HEK293 (cell line): ENCODE data around the gene CNPY1.

Experiments
- CTCF ChIA-PET: fragments of 350-600 bp; formaldehyde crosslinking; extraction: SDS; loops from one replicate; lab custom pipeline; 2021; ENCODE audit warnings: antibody characterized with exemption; lab: Yijun Ruan, JAX
- POLR2A ChIA-PET: fragments of 300-600 bp; formaldehyde crosslinking; extraction: SDS; loops from one replicate; lab custom pipeline; 2020; ENCODE audit warnings: antibody characterized with exemption, inconsistent platforms; lab: Yijun Ruan, JAX
- H3K27ac ChIP-seq: fragments of 200-500 bp; sonication (Bioruptor generic); 2 replicates; pipeline ENCODE4 v1.5.1; 2014; ENCODE audit warnings: low read depth, low read length, control low read depth, inconsistent platforms; ENCODE audit errors: extremely low read depth
- H3K36me3 ChIP-seq, 2 experiments: fragments of 200-500 bp in 1 of 2; sonication (Bioruptor generic) in 1 of 2; 1 replicate in 1 of 2; 2 replicates in 1 of 2; pipeline ENCODE4 v1.5.1; 2014 to 2017; ENCODE audit warnings: inconsistent platforms in 2 of 2, low read length in 2 of 2; ENCODE audit not compliant: control insufficient read depth in 2 of 2, insufficient read depth in 1 of 2
- H3K4me1 ChIP-seq: fragments of 200-500 bp; sonication (Bioruptor generic); 2 replicates; pipeline ENCODE4 v1.5.1; 2014; ENCODE audit warnings: mild to moderate bottlenecking, low read length, inconsistent platforms; ENCODE audit not compliant: control insufficient read depth, insufficient read depth
- H3K4me3 ChIP-seq: 2 replicates; pipeline ENCODE4 v1.5.1; 2011; ENCODE audit warnings: low read depth, mild to moderate bottlenecking, control low read depth, low read length, moderate library complexity
- H3K9me3 ChIP-seq: fragments of 200-500 bp; sonication (Bioruptor generic); 2 replicates; pipeline ENCODE4 v1.5.1; 2014; ENCODE audit warnings: low read depth, low read length, inconsistent platforms; ENCODE audit not compliant: control insufficient read depth, insufficient read depth
- KLF16 ChIP-seq: fragments of 450-650 bp; formaldehyde crosslinking; IDR thresholded peaks from 2 replicates; pipeline ENCODE4 v1.5.1; 2017; ENCODE audit warnings: missing biosample characterization, missing genetic modification characterization
- ZNF292 ChIP-seq: fragments of 450-650 bp; formaldehyde crosslinking; IDR thresholded peaks from 2 replicates; pipeline ENCODE4 v1.5.1; 2016; ENCODE audit warnings: low read depth, missing biosample characterization, missing genetic modification characterization, borderline replicate concordance
- ZNF311 ChIP-seq: fragments of 450-650 bp; formaldehyde crosslinking; IDR thresholded peaks from 2 replicates; pipeline ENCODE4 v1.5.1; 2017; ENCODE audit warnings: missing biosample characterization, missing genetic modification characterization, borderline replicate concordance
- ZNF354C ChIP-seq: fragments of 450-650 bp; formaldehyde crosslinking; IDR thresholded peaks from 2 replicates; pipeline ENCODE4 v1.5.1; 2016; ENCODE audit warnings: missing biosample characterization, missing genetic modification characterization, low read depth, borderline replicate concordance
- ZNF510 ChIP-seq: fragments of 450-650 bp; formaldehyde crosslinking; IDR thresholded peaks from 2 replicates; pipeline ENCODE4 v1.5.1; 2018; ENCODE audit warnings: mild to moderate bottlenecking, missing genetic modification characterization, missing biosample characterization; ENCODE audit not compliant: insufficient replicate concordance
- ZNF548 ChIP-seq: fragments of 450-650 bp; formaldehyde crosslinking; IDR thresholded peaks from 2 replicates; pipeline ENCODE4 v1.5.1; 2016; ENCODE audit warnings: missing biosample characterization, missing genetic modification characterization
- ZNF623 ChIP-seq: fragments of 450-650 bp; formaldehyde crosslinking; IDR thresholded peaks from 2 replicates; pipeline ENCODE4 v1.5.1; 2016; ENCODE audit warnings: missing biosample characterization, missing genetic modification characterization
- ZNF626 ChIP-seq: fragments of 450-650 bp; sonication (Bioruptor Pico); formaldehyde crosslinking; IDR thresholded peaks from 2 replicates; pipeline ENCODE4 v1.5.1; 2018; ENCODE audit warnings: missing biosample characterization, missing genetic modification characterization, inconsistent platforms
- ZNF660 ChIP-seq: fragments of 450-650 bp; IDR thresholded peaks from 2 replicates; pipeline ENCODE4 v1.5.1; 2018; ENCODE audit warnings: missing biosample characterization, mild to moderate bottlenecking, missing genetic modification characterization
- ZNF768 ChIP-seq: fragments of 450-650 bp; formaldehyde crosslinking; IDR thresholded peaks from 2 replicates; pipeline ENCODE4 v1.5.1; 2018; ENCODE audit warnings: missing biosample characterization, mild to moderate bottlenecking, missing genetic modification characterization
- TF ChIP-seq, protein P1 (sequence below): fragments of 450-650 bp; formaldehyde crosslinking; IDR thresholded peaks from 2 replicates; pipeline ENCODE4 v1.5.1; 2016; ENCODE audit warnings: missing biosample characterization, missing genetic modification characterization
- TF ChIP-seq, protein P2 (sequence below): fragments of 450-650 bp; formaldehyde crosslinking; IDR thresholded peaks from 2 replicates; pipeline ENCODE4 v1.5.1; 2017; ENCODE audit warnings: missing biosample characterization, missing genetic modification characterization
- TF ChIP-seq, protein P3 (sequence below): fragments of 450-650 bp; formaldehyde crosslinking; IDR thresholded peaks from 2 replicates; pipeline ENCODE4 v1.5.1; 2016; ENCODE audit warnings: missing biosample characterization, missing genetic modification characterization

Gene CNPY1

DNA sequence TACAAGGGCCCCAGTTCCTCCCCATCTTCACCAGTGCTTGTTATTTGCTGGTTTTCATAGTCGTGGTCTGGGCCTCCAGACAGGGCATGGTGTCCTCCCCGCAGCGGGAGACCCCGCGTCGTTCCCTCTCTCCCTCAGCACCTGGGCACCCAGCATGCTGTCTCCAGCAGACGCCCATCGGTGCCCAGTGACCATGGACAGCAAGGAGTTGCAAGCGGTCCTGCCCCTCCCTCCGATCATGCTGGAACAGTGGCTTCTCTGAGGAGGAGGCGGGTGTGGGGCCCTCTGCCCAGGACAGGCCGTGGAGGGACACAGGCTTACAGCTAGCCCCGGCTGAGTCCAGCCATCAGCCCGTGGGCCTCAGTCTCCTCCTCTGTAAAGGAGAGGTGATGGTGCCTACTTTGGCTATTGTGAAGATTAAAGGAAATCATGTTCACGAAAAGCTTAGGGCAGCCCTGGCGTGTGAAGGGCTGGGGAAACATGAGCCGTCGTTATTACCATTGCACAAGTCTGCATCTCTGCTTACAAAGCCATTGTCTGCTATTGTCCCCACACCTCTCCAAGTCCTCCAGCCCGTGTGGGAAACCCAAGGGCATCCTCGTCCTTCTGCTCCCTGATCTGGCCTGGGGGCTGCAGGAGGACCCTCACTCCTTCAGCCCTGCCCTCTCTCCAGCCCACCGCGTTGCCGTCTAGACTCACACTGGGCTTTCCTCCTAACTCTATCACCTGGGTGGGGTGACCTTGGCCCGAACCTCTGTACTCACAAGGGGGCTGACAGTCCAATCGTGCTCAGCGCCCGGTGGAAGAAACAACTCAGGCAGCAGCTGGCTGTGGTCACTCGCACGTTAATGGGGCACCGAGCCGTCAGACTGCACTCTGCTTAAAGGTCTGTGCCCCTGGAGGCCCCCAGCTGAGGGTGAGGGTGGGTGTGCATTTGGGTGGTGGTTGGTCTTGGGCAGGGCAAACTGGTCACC lies 58.6 kb downstream of the CNPY1 start (continued):
- TF ChIP-seq, protein P1, sequence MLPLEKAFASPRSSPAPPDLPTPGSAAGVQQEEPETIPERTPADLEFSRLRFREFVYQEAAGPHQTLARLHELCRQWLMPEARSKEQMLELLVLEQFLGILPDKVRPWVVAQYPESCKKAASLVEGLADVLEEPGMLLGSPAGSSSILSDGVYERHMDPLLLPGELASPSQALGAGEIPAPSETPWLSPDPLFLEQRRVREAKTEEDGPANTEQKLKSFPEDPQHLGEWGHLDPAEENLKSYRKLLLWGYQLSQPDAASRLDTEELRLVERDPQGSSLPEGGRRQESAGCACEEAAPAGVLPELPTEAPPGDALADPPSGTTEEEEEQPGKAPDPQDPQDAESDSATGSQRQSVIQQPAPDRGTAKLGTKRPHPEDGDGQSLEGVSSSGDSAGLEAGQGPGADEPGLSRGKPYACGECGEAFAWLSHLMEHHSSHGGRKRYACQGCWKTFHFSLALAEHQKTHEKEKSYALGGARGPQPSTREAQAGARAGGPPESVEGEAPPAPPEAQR: no peak
- TF ChIP-seq, all 188 proteins: peak for 0

DNA sequence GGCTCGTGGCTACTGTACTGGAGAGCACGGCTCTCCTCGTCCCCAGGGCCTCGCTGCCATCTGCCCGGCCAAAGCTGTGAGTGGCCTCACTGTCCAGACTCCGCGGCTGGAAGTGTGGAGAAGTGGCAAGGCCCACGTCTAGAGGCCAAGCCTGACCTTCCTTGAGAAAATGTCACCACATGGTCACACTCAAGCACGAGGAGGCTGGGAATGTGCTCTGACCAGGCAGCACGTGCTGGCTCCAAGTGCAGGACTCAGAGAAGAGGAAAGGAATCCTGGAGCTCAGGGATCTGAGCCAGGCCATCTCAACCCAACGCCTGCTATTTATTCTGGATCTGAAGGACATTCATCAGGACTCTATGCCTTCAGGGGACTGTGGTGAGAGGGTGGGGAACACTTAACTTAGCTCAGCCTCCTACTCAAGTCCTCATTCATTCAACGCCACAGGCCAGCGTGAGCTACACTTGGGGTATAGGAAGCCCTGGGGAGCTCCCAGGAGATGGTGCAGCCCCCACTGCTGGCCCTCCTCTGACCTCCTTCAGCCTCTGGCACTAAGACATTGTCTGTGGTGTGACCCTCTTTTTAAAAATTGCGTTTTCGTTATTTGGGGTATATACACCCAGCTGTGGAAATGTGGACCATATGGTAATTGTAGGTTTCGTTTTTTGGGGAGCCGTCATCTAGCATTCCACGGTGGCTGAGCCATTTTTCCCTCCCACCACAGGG lies 59.4 kb downstream of the CNPY1 start:
- H3K36me3 ChIP-seq: no peaks in the 10 kb centered on the region
- no peaks in the 10 kb centered on the region for H3K4me1 ChIP-seq
- ChIA-PET CTCF (interaction anchor here (0.7 to 1.3 kb wide), 2 partner anchors 112 to 707 kb away, joined by 3 to 4 read pairs; no protein-coding TSS in a partner anchor), POLR2A (no interaction called here)
- H3K9me3 ChIP-seq: no peaks in the 10 kb centered on the region
- H3K27ac ChIP-seq: no peak overlapping the region
- H3K4me3 ChIP-seq: no peak overlapping the region
- TF ChIP-seq KLF16 (no peak), ZNF548 (no peak), ZNF623 (no peak), ZNF510 (tag by site-specific recombination) (no peak), ZNF626 (no peak), ZNF292 (tag by site-specific recombination) (no peak), ZNF311 (tag by site-specific recombination) (no peak), ZNF660 (tag by site-specific recombination) (no peak)
- TF ChIP-seq, protein P2, sequence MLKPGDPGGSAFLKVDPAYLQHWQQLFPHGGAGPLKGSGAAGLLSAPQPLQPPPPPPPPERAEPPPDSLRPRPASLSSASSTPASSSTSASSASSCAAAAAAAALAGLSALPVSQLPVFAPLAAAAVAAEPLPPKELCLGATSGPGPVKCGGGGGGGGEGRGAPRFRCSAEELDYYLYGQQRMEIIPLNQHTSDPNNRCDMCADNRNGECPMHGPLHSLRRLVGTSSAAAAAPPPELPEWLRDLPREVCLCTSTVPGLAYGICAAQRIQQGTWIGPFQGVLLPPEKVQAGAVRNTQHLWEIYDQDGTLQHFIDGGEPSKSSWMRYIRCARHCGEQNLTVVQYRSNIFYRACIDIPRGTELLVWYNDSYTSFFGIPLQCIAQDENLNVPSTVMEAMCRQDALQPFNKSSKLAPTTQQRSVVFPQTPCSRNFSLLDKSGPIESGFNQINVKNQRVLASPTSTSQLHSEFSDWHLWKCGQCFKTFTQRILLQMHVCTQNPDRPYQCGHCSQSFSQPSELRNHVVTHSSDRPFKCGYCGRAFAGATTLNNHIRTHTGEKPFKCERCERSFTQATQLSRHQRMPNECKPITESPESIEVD: no peak
- TF ChIP-seq, protein P3, sequence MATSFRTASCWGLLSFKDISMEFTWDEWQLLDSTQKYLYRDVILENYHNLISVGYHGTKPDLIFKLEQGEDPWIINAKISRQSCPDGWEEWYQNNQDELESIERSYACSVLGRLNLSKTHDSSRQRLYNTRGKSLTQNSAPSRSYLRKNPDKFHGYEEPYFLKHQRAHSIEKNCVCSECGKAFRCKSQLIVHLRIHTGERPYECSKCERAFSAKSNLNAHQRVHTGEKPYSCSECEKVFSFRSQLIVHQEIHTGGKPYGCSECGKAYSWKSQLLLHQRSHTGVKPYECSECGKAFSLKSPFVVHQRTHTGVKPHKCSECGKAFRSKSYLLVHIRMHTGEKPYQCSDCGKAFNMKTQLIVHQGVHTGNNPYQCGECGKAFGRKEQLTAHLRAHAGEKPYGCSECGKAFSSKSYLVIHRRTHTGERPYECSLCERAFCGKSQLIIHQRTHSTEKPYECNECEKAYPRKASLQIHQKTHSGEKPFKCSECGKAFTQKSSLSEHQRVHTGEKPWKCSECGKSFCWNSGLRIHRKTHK (tag by site-specific recombination): no peak

DNA sequence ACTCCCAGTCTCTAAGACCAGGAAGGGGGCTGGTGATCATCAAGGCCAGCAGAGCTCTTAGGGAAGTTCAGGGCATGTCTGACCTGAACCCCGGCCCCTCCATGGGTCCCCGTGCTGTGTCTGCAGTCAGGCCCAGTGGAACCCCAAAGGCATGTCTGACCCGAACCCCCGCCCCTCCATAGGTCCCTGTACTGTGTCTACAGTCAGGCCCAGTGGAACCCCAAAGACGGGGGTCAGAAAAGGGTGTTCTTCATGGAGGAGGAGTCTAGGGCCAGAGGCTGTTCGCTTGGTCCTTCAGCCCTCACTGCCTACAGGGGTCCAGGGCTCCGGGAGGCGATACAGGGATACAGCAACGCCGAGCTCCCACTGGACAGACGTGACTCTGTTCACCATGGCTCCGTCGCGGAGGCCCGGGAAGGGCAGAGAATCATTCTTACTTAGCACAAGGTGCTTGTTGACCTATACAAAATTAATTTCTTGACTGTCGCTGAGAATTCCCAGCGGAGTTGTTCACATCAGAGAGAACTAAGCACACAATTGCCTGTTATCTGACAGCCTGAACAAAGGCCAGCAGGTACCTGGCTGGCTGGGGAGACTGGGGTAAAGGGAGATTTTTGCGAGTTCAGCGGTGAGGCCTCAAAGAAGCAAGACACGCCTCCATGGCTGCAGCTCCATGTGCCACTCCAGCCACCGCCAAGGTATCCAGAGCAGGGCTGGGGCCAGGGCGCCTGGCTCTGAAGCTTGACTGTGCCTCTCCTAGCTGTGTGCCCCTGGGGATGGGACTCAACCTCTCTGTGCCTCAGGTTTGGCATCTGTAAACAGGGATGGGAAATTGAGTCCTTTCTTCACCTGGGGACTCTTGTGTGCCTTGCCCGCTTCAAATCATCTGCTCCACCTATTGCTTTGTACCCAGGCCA lies 61.6 kb downstream of the CNPY1 start:
- POLR2A ChIA-PET: no interaction called here

More for the DNA sequence above, 61.6 kb downstream of the CNPY1 start:
- H3K36me3 ChIP-seq: no peaks in the 10 kb centered on the region
- no peaks in the 10 kb centered on the region for H3K4me1 ChIP-seq
- CTCF ChIA-PET: no interaction called here
- H3K4me3 ChIP-seq: no peak overlapping the region
- no peaks in the 10 kb centered on the region for H3K9me3 ChIP-seq
- TF ChIP-seq ZNF354C (no peak), ZNF768 (tag by site-specific recombination) (0 out of 2 replicates have a peak, but pooled peaks have one; percentile 21)
- TF ChIP-seq, all 188 proteins: peak for 1
- H3K27ac ChIP-seq: no peak overlapping the region
